LNCaP clone FGC (cell line): ENCODE measurements around the gene EXOC6.

Source experiments
- DNase-seq: peaks from one replicate; pipeline ENCODE4 v3.0.0-alpha.2; 2011; ENCODE audit warnings: low read depth
- H3K4me3 ChIP-seq: 2 replicates; pipeline ENCODE4 v1.5.1; 2011; ENCODE audit warnings: mild to moderate bottlenecking, low read depth, low read length, control low read depth
- TF ChIP-seq, protein P1 (sequence below): IDR thresholded peaks from 2 replicates; pipeline ENCODE4 v1.5.1; 2012; ENCODE audit warnings: mild to moderate bottlenecking; ENCODE audit not compliant: control insufficient read depth, insufficient read depth; ENCODE audit errors: extremely low read depth

EXOC6 gene

DNA sequence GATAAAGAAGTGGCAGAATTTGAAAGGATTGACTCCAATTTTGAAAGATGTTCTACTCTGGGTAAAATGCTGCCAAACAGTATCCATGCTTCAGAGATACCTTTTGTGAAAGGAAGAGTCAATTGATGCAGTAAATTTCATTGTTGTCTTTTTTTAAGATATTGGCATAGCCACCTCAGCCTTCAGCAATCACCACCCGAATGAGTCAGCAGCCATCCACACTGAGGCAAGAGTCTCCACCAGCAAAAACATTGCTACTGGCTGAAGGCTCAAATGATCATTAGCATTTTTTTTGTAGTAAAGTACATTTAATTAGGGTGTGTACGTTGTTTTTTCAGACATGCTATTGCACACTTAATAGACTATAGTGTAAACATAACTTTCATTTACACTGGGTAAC lies 180.6 kb downstream of the EXOC6 start:
- no peak overlapping the region for H3K4me3 ChIP-seq
- TF ChIP-seq, protein P1, sequence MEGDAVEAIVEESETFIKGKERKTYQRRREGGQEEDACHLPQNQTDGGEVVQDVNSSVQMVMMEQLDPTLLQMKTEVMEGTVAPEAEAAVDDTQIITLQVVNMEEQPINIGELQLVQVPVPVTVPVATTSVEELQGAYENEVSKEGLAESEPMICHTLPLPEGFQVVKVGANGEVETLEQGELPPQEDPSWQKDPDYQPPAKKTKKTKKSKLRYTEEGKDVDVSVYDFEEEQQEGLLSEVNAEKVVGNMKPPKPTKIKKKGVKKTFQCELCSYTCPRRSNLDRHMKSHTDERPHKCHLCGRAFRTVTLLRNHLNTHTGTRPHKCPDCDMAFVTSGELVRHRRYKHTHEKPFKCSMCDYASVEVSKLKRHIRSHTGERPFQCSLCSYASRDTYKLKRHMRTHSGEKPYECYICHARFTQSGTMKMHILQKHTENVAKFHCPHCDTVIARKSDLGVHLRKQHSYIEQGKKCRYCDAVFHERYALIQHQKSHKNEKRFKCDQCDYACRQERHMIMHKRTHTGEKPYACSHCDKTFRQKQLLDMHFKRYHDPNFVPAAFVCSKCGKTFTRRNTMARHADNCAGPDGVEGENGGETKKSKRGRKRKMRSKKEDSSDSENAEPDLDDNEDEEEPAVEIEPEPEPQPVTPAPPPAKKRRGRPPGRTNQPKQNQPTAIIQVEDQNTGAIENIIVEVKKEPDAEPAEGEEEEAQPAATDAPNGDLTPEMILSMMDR = no peak
- DNase-seq = no peak

DNA sequence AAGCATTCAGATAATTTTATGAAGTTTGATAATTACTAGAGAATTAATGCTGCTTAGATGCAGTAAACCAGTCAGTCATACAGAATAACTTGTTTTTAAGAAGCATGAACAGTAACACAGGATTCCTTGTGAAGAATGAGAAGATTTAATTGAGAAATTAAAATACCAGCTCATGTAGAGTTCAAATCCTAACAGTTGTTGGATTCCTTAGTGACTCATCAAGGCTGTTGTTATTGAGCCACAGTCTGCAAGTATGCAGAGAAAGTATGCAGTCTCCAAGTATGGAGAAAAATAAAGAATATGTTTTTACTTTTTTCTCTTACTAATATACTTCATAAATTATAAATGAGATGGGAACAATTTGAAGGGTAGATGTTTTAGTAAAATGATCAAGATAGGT lies 182.1 kb downstream of the EXOC6 start:
- DNase-seq = no peak
- H3K4me3 ChIP-seq = no peak overlapping the region
- TF ChIP-seq, protein P1 = no peak

DNA sequence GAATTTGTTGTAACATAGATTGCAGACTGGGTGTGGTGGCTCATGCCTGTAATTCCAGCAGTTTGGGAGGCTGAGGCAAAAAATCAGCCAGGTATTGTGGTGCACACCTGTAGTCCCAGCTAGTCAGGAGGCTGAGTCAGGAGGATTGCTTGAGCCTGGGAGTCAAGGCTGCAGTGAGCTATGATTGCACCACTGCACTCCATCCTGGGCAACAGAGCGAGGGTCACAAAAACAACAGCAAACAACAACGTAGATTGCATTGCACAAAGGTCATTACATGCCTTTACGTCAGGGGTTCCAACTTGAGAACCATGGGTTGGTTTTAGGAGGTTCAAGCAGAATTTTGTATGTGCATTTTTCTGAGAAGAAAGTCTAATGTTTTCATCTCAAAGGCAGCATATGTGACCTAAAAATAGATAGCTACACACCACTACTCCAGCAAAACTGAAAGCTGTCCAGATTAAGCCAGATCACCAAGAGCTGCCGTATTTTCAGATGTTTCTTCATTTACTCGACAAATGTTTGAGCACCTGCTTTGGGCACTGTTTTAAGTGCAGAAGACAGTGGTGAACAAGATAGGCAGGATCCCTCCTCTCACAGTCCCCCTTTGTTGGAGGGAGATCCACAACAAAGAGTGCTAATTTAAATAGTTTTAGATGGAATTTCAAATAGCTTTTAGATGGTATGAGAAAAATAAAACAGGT lies 183.9 kb downstream of the EXOC6 start:
- TF ChIP-seq, protein P1 = no peak
- no peak for DNase-seq
- no peak overlapping the region for H3K4me3 ChIP-seq

DNA sequence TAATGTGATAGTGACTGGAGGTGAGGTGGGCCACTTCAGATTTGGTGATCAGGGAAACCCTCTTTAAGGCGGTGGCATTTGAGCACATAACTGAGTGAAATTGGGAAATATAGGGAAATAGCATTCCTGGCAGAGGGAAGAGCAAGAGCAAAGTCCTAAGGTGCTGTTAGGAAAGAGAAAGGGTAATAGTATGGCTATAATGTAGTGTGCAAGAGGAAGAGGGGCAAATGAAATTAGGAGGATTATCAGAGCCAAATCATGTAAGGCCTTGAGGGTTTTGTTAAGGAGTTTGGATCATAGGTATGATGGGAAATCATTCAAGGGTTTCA lies 184.5 kb downstream of the EXOC6 start:
- TF ChIP-seq, protein P1 = no peak
- H3K4me3 ChIP-seq = no peak overlapping the region
- DNase-seq = no peak

- DNase-seq = no peak
- TF ChIP-seq, protein P1 = no peak
These were observed 186.1 kb downstream of the EXOC6 start for GRCh38 chr10:93034426-93034825.

GRCh38 chr10:93039110-93039509 lies 190.8 kb downstream of the EXOC6 start:
- no peak overlapping the region for H3K4me3 ChIP-seq
- TF ChIP-seq, protein P1 = no peak
- no peak for DNase-seq

More at GRCh38 chr10:93034426-93034825, 186.1 kb downstream of the EXOC6 start:
- no peak overlapping the region for H3K4me3 ChIP-seq

DNA sequence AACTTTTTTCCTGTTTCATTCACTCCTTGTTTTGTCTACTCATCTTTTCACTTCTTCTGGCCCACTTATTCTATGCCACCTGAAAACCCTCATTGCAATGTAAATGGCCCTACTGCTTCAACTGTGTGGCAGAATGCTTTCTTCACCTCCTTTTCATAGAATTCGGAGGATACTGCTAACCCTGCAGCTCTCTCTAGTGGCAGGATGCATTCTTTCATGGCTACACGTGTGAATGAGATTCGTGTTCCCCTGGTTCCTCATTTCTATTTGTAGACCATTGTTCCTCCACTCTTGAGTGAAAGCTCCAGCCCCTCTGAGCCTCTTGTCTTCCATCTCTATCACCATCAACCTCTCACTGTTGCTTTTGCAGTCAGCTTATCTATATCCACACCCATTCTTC lies 191.4 kb downstream of the EXOC6 start:
- TF ChIP-seq, protein P1 = peak; percentile 79
- no peak for DNase-seq
- no peak overlapping the region for H3K4me3 ChIP-seq
